HG02610 (cell line): Measurements from ENCODE around the gene FARP1.

Experiments used
- ATAC-seq: cut with Tn5 transposase; IDR thresholded peaks from one replicate; pipeline ENCODE4 v1.9.1; 2021; ENCODE audit warnings: mild to moderate bottlenecking, moderate library complexity; ENCODE audit not compliant: unreplicated experiment

FARP1 gene

DNA sequence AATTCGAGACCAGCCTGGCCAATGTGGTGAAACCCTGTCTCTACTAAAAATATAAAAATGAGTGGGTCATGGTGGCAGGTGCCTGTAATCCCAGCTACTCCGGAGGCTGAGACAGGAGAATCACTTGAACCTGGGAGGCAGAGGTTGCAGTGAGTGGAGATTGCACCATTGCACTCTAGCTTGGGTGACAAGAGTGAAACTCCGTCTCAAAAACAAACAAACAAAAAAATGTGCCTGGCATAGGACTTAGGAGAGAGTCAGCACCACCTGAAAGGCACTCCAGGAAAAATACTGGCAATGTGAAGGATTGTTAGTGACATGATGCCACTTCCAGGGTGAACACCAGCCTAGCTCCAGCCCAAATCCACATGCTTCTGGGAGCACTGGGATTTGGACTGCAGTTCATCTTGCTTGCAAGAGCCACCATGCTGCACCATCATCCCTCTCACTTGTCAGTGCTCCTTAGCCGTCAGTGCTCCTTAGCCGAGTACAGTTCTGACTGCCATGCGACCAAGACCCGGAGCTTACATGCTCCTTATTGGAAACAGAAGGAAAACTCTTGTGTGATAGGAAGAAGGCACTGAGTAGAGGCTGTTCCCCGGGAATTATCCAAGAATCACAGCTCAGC lies 179.3 kb downstream of the FARP1 start:
- ATAC-seq: no peak

- ATAC-seq: no peak
Observed at GRCh38 chr13:98324105-98324504, 181.2 kb downstream of the FARP1 start.

- ATAC-seq: no peak
Observed at GRCh38 chr13:98325724-98326123, 182.8 kb downstream of the FARP1 start.

DNA sequence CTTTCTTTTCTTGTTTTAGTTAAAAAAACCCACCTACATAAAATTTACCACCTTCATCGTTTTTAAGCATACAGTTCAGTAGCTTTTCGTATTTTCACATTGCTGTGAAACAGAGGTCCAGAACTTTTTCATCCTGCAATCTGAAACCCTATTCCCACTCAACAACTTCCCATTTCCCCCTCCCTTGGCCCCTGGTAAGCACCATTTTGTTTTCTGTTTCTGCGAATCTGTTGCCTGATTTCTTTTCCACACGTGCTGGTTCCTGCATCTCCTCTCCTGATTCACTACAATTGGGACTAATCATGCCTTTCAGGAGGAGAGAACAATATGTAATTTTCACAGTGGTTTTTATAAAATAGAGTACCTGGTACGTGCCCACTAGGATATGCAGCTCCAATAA lies 183.4 kb downstream of the FARP1 start:
- no peak for ATAC-seq

GRCh38 chr13:98327371-98328270 lies 184.7 kb downstream of the FARP1 start:
- ATAC-seq: no peak

DNA sequence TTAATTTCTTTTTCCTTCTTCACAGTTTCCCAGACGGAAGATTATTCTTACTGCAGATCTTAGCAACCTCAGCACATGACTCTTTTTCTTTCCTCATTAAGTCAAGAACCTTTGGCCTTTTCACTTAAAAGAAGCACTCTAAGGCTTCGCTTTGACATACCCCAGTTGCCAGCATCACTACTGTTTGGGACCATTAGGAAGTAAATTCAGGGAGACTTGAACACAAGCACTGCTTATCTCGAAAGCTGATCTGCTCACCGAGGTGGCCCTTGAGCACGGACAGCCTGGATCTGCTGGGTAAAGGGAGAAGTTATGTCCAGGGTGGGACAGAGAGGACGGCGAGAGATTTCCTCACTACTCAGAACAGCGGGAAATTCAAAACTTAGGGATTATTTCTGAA lies 185.6 kb downstream of the FARP1 start:
- no peak for ATAC-seq

GRCh38 chr13:98332222-98332621 lies 189.3 kb downstream of the FARP1 start:
- ATAC-seq: no peak

DNA sequence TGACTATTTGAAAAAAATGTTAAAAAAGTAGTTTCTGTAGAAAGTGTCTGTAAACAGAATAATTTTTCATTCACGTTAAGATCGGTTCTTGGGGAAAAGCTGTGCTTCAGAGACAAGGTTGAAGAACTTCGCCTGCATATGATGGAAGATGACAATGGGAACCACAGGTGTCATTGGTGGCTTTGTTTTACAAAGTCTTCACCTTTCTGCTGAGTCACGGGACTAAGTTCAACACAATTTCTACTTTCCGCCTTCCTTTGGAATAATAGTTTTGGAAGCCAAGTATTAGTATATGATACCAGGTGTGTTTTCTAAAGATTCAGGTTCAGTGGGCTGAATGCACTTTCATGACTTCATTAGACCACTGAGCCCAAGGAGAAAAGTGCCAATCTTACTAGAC lies 189.8 kb downstream of the FARP1 start:
- ATAC-seq: no peak

DNA sequence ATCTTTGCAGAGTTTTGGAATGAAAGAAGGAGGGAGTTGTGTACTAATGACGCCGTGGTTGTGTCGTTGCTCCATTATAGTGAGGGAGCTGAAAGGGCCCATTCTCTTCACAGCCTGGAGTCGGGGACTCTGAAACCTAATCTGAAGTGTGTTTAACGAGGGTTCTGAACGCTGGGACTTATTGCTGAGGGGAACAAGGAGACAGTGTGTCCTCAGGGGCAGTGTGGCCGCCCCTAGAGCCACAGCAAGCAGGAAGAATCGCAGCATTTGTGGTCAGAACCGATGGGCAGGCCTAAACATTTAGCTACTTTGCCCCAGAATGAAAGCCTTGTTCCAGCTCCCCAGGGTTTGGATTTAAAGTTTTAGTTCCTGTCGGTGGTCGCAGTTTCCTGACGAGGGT lies 190.6 kb downstream of the FARP1 start:
- ATAC-seq: no peak

DNA sequence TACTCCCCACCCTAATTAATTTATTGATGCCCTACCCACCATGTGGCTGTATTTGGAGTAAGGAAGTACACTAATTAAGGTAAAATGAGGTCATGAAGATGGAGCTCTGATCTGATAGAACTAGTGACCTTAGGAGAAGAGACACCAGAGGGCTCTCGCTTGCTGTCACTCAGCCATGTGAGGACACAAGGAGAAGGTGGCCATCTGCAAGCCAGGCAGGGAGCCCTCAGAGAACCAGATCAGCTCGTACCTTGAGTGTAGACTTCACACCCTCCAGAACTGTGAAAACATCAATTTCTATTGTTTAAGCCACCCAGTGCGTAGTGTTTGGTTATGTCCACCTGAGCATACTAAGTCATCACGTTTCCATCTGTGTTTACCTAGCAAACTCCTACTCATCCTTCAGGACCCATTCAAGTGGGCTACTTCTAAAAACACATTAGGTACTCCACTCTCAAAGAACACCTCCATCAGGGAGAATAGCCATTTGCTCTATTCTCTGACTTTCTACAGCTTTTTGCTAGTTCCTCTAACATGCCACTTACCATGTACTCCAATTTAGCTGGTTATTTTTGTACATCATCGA lies 191.8 kb downstream of the FARP1 start:
- ATAC-seq: no peak

GRCh38 chr13:98335721-98336120 lies 192.8 kb downstream of the FARP1 start:
- ATAC-seq: no peak

GRCh38 chr13:98338310-98338709 lies 195.4 kb downstream of the FARP1 start:
- ATAC-seq: no peak

- no peak for ATAC-seq
Observed at GRCh38 chr13:98339684-98340425, 197.0 kb downstream of the FARP1 start.

- no peak for ATAC-seq
Observed at GRCh38 chr13:98342953-98343352, 200.1 kb downstream of the FARP1 start.

DNA sequence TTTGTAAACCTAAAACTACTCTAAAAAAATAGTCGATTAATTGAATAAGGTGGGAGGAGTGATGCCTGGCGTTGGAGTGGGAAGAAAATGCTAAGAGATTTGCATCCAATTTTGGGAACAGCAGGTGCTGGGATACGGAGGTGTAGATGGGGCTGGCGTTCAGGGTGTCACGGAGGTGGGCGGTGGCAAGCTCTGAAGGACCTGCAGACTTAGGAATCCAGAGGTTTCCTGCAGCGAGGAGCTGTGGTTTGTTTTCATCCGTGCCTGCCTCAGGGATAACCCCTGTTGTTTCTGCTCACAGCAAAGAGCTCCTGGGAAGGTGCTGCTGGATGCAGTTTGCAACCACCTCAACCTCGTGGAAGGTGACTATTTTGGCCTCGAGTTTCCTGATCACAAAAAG lies 200.6 kb downstream of the FARP1 start:
- ATAC-seq: no peak

- ATAC-seq: no peak
Observed at GRCh38 chr13:98344392-98344791, 201.5 kb downstream of the FARP1 start.

- ATAC-seq: no peak
Observed at GRCh38 chr13:98345107-98345935, 202.4 kb downstream of the FARP1 start.

- no peak for ATAC-seq
Observed at GRCh38 chr13:98346904-98347636, 204.2 kb downstream of the FARP1 start.

- no peak for ATAC-seq
Observed at GRCh38 chr13:98347756-98348155, 204.9 kb downstream of the FARP1 start.
